Measurements from ENCODE around the gene LSM3.

Gene LSM3

DNA sequence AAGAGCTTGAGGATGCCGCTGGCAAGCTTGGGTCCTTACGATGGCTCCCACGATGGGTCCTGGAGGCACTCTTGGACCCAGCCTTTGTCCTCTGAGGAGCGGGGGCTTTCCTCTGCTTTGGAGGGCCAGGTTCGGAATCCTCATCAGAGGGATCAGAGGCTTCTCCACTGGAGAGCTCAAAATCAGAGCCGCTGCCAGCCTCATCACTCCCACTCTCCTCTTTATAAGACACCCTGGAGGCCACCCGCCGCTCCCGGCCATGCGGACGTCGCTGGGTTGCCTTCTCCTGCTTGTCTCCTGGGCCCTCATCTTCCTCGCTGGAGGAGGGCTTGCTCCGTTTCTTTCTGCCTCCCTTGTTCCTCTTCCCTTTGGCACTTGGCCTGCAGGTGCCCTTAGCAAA, 20.2 kb upstream of the LSM3 start:
- no peak for DNase-seq

DNA sequence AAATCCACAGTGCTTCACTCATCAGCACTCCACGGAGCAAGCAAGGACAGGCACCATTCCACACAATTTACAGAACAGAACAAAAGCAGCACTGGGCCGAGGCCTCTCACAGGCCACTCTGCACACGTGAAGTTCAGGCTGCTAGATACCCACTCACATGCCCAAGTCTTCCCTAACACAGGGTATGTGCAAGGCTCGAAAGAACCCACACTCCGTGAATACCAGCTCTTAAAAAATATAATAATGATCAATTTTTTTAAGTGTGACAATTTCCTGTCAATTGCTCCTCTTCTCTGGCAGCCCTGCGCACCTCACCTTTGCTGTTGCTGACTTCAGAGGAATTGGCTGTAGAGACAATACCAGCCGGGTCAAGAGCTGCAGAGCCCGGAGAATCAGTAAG, 19.2 kb upstream of the LSM3 start:
- no peak for DNase-seq

DNA sequence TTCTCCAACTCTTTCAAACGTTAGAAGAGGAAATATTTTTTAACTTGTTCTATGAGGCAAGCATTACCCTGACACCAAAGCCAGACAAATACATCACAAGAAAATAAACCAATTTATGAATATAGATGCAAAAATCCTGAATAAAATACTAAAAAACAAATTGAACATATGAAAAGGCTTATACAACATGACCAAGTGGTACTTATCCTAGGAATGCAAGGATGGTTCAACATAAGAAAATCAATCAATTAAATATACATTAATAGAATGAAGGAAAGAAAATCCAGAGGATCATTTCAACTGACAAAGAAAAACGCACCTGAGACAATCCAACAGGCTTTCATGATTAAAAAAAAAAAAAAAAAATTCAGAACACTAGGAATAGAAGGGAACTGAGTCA, 17.3 kb upstream of the LSM3 start:
- no peak for DNase-seq

DNA sequence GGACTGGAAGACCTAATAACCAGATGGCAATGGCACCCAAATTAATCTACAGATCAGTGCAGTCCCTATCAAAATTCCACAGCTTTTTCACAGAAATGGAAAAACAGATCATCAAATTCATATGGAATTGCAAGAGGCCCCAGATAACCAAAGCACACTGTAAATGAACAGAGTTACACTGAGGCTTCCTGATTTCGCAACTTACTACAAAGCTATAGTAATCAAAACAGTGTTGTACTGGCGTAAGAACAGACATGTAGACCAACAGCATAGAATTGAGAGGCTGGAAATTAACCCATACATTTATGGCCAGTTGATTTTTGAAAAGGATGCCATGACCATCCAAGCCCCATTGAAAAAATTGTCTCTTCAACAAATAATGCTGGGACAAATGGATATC, 16.4 kb upstream of the LSM3 start:
- DNase-seq: no peak

DNA sequence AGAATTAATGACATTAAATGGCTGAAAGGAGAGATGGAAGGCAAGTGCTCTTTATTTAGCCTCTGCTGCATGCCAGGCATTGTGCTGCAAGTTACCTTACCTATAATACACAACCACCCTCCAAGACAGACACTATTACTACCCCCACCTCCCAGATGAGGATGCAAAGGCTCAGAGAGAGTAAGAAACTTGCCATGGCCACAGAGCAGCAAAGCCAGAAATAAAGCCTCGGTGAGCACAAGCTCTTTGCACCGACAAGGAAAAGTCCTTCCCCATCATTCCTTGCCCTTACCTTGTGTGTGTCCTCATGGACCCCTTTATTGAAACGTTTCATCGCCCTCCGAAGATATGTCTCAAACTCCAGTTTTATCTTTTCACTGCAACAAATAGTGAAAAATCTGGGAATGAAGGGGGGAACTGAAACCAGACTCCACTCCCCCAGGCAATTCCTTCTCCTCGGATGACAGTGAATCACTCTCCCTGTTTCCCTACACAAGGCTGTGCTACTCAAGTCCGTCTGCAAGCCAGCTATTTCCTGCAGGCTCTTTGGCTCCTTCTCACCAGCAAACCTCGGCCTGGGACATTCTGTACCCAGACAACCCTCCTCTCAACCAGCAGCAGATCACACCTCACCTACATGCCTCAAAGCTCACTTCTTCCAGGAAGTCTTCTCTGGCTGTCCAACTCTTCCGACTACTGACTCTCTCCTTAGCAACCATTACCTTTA, 11.6 kb upstream of the LSM3 start:
- DNase-seq: no peak

DNA sequence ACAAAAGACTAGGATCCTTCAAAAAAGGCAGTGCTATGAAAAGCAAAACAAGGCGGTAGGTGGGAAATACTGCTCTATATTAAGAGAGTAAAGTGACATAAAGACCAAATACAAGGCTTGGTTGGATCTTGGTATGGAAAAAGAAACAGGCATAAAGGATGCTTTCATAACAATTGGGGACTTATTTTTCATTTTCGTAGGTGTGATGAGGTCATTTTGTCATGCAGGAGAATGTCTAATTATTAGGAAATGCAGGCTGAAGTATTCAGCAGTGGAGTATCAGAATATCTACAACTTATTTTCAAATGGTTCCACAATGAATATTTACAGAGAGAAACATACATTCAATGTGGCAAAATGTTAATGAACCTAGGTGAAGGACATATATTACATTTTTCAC, 9.2 kb upstream of the LSM3 start:
- DNase-seq: no peak

DNA sequence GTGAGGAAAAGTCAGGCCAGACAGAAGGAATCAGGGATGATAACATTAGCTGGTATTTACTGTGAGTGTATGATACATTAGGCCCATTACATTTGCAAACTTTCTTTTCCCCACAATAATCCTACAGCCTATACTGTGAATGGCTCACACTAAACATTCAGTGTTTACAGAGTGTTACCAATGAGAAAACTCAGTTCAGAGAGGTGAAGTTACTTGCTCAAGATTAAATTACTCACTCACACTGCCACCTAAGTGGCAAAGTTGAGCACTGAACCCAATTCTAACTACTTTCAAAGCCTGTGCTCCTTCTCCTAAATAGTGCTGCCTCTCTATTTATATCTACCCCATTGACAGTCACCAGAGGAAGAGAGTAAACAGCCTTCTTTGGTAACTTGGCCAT, 8.7 kb upstream of the LSM3 start:
- DNase-seq: no peak

DNA sequence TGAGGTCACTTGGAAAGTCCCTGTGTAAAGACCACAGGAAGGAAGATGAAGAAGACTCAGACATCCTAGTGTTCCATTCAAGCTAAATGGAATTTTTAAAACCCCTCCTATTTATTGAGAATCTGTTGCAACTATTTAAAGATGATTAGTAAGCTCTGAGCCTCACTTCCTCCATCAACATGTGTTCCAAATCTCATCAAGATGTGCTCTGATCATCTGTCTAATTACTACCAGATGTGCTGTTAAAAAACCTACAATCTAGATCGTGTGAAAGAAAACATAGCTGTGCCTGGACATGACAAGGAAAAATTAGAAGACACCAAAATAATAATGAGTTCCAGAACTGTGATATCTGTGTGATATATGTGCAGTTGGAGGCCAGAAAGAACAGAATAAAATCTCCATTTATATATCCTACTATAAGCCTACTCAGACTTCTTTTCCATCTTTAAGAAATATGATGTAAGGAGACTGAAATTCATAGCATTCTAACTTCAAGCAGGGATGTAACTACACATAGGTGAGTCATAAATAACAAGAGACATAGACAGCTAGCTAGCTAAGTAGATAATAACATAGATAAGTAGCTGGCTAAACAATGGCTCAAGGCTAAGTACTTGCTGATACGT, 8.0 kb upstream of the LSM3 start:
- no peak for DNase-seq

DNA sequence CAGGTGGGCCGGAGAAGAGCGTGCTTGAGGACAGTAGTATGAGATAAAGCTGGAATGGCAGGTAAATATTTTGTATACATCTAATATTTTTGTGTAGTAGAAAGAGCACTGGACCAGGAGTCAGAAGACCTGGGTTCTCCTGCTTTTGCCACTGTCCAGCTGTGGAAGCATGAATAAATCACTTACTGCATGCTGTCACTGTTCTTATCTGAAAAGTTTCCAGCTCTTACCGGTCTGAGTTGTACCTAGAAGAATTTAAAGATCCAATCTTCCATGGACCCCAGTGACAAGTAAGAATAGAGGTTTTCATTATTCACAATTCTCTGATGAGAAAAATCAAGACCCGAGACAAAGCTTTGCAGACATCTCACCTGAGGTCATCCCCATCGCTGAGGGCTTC, 6.1 kb upstream of the LSM3 start:
- no peak for DNase-seq

DNA sequence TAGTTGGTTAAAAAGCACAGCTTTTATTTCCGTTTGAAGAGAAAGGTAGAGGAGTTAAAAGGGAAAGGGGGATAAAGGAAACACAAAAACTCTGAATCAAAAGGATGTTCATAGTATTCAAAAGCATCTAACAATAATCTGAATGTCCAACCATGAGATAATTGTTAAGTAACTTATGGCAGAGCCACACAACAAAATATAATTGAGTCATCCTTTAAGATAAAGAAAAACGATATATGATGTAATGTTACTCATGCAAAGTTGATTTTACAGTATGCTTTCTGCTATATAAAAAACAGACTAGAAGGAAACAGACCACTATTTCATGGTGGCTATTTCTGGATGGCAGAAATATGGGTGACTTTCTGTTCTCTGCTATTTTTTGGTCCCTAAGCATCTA, 4.1 kb upstream of the LSM3 start:
- DNase-seq: no peak

DNA sequence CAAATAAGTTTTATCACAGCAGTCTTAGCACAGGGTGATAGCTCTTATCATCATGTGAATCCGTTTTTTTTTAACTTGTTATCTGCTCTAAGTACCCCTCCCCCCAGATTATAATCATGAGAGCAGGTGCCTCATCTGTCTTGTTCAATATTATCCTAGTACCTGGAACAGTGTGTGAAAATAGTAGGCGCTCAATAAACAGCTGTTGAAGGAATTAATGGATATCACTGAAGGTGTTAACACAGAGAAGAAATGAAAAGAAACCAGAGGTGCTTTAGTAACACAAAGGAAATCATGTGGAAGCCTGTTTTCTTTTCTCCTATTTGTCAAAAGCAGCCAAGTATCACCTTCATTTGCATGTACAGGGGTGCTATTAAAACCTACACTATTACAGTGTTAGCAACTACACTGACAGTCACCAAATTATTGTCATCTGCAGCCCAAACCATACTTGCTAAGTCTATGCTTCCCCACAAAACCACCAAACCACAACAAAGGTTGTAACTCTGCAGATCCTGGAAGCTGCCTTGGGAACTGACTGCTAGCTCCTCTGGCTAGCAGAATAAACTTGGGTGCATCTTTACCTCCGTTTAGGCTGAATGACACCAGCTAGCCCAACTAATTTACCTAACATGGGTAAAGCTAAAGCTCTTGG, 3.1 kb upstream of the LSM3 start:
- DNase-seq: no peak

DNA sequence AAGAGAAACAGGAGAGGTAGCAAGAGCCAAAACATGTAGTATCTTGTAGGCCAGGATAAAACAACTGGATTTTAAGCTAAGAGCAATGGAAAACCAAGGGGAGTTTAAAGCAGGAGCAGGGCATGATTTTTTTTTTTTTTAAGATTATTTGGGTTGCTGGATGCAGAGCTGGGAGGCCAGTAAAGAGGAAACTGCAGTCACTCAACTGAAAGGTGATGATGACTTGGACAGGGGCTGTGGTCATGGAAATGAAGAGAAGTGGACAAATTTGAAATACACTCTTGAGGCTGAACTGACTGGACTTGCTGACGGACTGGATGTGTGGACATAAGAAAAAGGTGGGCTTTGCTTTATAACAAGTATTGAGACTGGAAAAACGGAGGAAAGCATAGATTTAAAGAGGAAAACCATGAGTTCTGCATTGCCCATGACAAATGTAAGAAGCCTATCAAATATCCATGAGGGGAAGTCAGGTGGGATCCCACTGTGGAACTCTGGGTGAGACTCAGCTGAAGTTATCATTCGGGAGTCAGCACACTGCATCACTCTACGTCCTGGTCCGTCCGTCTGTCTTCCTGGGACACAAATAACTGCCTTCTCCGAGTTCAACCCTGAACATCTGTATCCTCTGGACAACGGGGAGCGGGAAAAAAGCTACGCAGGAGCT, 904 bp upstream of the LSM3 start:
- no peak for DNase-seq

DNA sequence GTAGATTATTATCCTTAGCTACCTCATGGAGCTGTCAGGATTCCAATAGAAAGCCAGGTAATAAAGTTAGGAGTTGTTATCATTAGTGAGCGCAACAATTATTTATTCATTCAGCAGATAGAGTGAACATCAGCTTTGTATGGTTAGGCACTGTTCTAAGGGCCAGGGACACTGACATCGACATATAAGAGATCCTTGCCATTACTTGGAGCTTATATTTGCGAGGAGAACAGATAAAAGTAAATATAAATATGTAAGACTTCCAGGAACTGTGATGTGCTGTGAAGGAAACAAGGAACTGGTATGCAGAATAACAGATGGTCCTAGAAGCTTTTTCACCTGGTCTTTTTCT, 473 bp downstream of the LSM3 start:
- no peak for DNase-seq

DNA sequence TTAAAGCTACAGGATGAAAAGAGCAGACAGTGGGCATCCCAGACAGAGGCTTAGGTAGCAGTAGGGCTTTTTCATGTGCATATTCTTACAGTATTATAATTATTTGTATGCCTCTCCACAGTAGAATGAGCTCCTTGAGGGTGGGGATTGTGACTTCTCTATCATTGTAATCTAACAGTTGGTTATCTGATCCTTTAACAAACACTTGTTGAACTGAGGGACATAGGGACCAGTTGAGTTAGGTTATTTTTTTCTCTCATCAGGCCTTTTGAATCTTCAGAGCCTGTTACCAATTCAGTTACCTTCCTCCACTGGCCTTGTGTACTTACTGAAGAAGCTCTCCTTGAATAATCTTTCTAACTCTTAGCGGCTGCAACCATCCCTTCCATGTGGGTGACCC, 1.2 kb downstream of the LSM3 start:
- no peak for DNase-seq

DNA sequence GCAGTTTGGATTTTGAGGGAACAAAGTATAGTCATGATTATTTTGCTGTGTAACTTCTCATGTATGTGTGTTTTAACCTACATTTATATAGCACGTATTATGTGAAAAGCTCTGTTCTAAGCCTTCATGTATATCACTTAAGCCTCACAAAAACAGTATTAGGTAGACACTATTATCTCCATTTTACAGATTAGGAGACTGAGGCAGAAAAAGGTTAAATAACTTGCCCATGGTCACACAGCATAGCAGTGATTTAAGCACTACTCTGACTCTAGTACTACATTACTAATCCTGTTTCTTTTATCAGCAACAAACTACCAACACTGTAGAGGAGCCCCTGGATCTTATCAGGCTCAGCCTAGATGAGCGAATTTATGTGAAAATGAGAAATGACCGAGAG, 2.6 kb downstream of the LSM3 start:
- no peak for DNase-seq

DNA sequence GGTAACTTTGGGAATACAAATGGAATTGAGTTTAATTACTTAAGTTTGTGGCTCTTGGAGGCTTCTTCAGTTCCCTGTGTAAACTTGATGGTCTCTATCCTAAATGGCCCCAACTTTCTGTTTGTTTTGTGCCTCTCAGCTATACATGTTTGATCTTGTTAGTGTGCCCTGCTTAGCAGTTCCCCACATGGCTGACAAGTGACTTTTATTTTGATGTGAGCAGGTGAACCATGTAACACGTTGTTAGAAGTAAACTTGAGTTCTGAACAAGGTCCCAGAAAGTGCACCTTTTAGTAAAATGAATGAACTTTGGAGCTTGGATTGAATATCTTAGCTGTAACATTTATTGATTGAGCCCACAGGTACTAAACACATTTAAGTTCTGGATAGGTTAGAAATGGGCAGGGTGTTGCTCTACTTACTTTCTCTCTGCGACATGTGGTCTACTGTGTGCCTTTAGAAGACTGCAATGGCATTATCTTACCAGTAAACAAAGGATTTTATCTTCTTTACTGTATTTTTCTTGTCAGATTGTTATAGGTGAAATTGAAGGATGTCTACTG, 4.5 kb downstream of the LSM3 start:
- no peak for DNase-seq

DNA sequence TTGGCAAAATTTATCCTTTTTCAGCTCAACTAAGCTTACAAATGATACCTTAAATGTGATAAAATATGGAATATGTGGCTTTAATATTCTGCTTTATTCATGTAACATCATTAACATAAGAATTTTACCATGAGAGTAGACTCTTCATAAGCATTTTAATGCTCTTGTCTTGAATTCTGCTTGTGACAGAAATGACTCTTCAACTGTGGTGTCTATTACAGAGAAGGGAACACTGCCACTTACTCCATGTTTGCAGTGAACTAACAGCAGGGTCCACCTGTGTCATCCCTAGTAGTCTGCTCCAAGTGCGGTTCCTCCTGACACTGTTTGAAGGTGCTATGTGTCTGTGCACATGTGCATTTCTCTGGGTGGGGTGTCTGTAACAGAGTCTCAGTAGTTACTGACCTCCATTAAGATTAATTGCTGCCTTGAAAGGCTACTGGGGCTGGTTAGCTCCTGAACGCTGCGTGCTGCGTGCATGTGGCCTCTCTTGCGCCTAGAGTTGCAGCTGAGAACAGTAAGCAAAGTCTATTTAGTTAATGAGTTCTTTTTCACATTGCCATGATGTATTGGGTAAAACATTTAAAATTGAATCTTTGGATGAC, 8.3 kb downstream of the LSM3 start:
- no peak for DNase-seq

DNA sequence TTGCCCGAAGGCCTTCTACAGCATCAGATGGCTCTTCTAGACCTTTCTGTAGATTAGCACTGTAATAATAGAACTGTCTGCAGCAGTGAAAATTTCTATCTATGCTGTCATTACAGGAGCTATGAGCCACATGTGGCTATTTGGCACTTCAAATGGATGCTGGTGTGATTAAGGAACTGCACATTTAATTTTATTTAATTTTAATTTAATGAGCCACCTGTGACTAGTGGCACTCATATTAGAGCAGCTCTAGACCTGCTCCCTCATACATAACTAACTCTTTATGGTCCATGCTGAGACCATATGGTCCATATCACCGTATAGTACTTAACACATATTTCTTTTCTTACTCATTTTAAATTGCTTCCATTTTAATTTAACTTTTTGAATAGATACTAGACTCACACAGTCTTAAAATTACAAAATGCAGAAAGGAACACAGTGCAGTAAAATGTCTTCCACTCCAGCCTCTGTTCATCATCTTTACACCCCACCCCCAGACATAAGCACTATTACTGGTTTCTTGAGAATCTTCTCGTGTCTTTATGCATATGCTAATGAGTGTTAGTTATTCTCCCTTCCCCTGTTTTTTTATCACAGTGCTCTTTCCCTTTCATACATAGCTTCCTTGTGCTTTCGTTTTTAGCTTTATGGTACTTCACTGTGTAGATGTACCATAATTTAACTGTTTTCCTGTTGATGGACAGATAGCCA, 9.6 kb downstream of the LSM3 start:
- no peak for DNase-seq

DNA sequence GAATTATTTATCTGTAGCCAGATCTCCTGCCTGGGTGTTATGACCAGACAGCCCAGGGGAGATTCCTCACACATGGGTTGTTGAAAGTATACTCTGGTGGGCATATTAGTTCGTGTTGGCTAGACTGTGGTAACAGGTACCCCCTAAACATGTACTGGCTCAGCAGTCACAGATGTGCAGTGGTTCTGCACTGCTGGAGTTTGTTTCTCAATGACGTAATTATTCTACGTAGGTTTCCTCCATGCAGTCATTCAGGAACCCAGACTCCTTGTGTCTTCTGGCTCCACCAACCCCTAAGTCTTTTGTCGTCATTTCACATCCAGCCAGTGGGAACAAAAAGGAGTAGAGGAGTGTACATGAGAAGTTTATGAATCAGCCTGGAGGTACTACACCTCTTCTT, 16.2 kb downstream of the LSM3 start:
- no peak for DNase-seq

DNA sequence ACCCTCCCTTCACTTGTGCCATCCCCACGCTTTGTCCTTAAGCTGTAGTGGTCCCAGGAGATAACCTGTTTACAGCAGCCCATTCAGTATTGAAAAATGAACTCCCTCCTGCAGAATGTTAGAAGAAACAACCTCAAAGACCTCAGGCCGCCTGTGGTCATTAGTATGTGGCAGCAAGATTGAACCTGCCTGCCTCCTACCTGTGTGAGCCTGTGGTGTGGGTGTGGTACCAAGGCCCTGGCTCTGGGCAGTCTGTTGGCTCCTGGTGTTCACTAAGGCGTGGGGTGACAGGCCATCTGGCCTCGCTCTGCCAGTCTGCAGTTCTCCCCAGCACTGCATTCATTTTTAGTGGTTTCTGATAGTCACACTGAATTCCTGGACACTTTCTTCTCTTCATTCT, 21.0 kb downstream of the LSM3 start:
- no peak for DNase-seq

DNA sequence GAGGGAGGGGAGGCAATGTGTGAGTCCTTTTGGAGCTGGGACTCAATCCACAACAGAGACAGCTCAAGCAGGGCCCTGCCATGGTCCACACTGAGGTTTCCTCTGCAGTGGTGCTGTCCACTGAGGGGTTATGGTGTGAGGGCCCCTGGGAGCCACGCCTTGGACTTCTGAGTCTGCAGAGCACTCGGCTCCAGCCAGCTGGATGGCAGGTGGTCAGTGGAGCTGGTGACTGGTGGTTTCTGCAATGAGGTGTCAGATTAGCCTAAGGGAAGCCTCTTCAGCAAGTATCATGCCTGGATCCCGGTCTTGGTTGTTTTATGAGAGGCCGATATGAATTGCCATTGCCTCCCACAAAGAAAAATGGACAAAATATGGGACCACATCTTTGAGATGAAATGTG, 21.7 kb downstream of the LSM3 start:
- DNase-seq: no peak

DNA sequence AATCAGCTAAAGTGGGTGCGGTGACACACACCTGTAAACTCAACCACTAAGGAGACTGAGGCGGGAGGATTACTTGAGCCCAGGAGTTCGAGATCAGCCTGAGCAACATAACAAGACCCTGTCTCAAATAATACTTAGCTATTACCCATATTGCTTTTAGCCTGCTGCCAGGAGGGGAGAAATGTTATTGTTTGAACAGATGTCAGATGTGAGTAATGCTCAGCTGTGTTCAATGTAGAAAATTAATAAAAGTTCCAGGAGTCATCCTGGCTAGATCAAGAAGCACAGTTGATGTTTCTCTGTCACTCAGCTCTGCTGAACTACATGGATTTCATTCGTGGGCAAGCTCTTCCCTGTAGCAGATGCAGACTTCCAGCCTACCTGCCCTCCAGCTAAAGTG, 22.2 kb downstream of the LSM3 start:
- no peak for DNase-seq

Data from NCI-H1105 treated with DMSO at 0.1 percent for 48 hours (cell line).